ENCODE results near the gene FEM1C.

DNA sequence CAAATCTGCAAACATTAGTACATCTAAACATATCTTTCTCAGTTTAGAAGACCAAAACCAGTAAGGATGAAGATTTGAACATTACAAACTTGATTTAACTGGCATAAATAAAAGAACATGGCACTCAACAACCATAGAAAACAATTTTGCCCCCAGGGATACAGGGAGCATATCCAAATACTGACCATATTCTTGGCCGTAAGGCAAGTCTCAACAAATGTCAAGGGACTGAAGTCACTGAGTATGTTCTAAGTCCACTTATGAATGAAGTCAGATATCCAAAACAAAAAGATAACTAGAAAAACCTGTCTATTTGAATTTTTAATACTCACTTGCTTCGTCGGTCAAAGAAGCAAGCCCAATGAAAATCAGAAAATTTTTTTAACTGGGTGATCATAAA, 14.1 kb downstream of the FEM1C start:
- no peak for TF ChIP-seq POLR2A (IDR thresholded peaks at IDR 0.05)
- TF ChIP-seq, protein P1, sequence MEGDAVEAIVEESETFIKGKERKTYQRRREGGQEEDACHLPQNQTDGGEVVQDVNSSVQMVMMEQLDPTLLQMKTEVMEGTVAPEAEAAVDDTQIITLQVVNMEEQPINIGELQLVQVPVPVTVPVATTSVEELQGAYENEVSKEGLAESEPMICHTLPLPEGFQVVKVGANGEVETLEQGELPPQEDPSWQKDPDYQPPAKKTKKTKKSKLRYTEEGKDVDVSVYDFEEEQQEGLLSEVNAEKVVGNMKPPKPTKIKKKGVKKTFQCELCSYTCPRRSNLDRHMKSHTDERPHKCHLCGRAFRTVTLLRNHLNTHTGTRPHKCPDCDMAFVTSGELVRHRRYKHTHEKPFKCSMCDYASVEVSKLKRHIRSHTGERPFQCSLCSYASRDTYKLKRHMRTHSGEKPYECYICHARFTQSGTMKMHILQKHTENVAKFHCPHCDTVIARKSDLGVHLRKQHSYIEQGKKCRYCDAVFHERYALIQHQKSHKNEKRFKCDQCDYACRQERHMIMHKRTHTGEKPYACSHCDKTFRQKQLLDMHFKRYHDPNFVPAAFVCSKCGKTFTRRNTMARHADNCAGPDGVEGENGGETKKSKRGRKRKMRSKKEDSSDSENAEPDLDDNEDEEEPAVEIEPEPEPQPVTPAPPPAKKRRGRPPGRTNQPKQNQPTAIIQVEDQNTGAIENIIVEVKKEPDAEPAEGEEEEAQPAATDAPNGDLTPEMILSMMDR (IDR thresholded peaks at IDR 0.05), result no peak
